NCI-H1436 treated with DMSO at 0.1 percent for 48 hours (cell line): ENCODE data around the gene GNAO1.

Experiments
- DNase-seq: peaks from one replicate; lab custom pipeline; 2025; lab: John Stamatoyannopoulos, UW

GNAO1 gene

GRCh38 chr16:56314244-56314850 is 123.1 kb downstream of the GNAO1 start:
- DNase-seq: no peak

DNA sequence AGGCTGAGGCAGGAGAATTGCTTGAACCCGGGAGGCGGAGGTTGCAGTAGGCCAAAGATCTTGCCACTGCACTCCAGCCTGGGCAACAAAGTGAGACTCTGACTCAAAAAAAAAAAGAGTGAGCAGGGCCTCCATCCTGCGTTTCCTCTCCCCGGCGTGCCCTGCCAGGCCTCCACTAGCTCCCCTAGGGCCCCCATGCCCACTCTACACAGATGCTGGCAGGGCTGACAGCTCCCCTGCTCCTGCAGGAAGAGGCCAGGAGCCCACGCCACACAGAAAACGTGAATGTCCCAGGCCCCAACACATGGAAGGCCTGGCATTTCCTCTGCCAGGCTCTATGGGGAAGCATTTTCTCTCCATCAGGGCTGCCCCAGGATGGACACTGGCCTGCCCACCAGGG is 124.7 kb downstream of the GNAO1 start:
- DNase-seq: no peak

DNA sequence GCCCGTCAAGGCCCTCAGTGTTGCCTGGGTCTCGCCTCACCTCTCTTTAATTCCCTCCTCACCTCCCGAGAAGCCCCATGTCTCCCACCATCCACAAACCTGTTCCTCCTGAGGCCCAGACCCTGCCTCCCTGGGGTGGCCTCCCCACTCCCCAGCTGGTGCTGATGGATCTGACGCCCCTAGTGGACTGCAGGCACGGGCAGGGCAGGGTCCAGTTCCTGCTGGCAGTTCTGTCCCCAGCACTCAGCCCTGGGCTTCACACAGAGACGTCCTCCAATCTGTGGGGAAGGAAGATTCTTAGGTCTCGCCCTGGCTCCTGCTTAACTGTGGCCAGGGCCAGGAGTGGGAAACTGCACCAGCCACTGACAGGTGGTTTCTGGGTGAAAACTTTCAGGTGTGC is 125.3 kb downstream of the GNAO1 start:
- DNase-seq: no peak

DNA sequence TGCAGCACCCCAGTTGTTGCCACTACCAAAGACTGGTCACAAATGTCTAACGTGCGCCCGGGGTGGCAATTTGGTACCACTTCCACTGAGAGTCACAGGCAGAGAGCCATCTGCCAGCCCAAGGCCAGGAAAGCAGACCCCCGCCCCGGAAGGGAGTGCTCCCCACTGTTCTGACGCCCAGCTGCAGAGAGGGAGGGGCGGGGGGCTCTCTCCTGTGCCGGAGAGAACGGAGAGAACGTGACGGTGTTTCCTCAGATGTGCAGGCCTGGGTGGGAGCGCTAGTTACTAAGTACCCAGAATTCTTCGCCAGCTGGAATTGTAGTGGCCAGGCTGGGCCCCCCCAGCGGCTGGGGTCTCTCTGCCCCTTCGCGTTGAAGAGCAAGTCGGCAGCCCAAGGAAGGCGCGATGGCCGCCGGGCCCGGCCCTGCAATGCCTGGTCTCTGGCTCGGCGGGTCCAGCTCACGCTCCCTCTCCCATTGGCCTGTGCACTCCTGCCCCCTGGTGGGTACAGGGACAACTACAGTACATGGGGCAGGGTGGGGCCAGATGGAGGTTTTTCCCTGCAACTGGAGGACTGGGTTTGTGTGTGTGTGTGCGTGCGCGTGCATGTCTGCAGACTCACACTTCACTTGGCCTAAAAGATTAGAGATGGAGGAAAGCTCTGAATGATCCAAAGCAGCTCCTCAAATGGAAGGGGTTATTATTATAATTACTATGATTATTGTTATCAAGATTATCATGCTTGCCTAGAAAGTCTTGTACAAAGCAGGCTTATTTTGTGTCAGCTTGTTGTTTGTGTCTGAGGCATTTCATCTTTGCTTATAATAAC is 126.9 kb downstream of the GNAO1 start:
- DNase-seq: no peak

GRCh38 chr16:56318827-56319140 is 127.5 kb downstream of the GNAO1 start:
- no peak for DNase-seq

DNA sequence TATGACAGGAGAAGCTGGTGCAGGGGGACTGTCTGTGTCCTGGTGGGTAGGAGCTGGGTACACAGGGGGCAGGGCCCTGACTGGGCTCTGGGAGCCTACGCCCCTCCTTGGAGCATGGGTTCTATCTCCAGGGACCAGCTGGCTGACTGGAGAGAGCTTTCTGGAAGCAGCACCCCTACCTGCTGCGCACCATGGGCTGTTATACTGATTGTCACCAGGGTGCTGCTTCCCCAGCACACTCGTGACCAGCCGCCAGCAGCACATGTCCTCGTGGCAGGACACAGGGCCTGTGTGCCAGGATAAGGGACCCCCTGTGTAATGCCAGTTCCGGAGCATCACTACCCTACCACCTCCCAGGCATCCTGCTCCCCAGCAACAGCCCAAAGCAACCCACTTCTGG is 128.1 kb downstream of the GNAO1 start:
- DNase-seq: no peak

GRCh38 chr16:56320056-56320455 is 128.8 kb downstream of the GNAO1 start:
- no peak for DNase-seq

- DNase-seq: no peak
These were observed 129.7 kb downstream of the GNAO1 start for GRCh38 chr16:56320811-56321558.

GRCh38 chr16:56321571-56321970 is 130.3 kb downstream of the GNAO1 start:
- no peak for DNase-seq

- no peak for DNase-seq
These were observed 133.1 kb downstream of the GNAO1 start for GRCh38 chr16:56324406-56324805.

DNA sequence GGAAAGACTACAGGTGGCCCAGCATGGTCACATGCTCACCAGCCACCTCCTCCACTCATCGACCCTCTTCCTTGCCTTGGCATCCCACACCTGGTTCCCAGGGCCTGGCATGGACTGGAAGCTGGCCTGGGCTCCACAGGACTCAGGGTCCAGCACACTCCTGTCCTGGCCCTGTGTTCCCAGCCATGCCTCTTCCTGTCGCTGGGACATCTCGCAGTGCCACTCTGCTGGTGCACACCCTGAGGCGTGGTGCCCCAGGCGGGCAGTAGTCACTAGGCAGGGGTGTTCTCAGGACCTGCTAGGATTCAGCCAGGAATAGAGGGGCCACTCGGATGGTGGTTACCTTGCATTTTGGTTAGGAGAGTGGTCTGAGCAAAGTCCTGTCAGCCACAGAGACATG is 134.7 kb downstream of the GNAO1 start:
- DNase-seq: no peak

GRCh38 chr16:56327071-56327928 is 136.0 kb downstream of the GNAO1 start:
- no peak for DNase-seq

GRCh38 chr16:56327929-56328258 is 136.6 kb downstream of the GNAO1 start:
- no peak for DNase-seq

- DNase-seq: no peak
These were observed 137.2 kb downstream of the GNAO1 start for GRCh38 chr16:56328276-56329022.

GRCh38 chr16:56329887-56330286 is 138.6 kb downstream of the GNAO1 start:
- DNase-seq: no peak

- DNase-seq: no peak
These were observed 139.2 kb downstream of the GNAO1 start for GRCh38 chr16:56330476-56330875.

GRCh38 chr16:56331399-56331798 is 140.1 kb downstream of the GNAO1 start:
- DNase-seq: no peak

DNA sequence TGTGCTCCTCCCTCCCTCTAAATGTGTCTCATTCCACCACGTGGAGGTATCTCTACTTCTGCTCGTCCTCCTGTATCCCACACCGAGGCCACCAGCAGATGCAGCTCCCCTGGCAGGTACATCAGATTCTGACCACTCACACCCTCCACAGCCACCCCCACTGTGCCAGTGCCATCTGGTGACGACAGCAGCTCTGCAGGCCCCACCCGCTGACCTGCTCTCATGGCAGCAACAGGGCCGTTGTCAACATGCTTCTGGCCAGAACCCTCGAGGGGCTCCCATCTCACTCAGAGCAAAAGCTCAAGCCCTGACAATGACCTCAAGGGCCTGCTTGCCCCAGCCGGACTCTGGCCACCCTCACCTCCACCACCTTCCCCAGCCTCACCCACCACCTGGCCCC is 140.6 kb downstream of the GNAO1 start:
- no peak for DNase-seq

DNA sequence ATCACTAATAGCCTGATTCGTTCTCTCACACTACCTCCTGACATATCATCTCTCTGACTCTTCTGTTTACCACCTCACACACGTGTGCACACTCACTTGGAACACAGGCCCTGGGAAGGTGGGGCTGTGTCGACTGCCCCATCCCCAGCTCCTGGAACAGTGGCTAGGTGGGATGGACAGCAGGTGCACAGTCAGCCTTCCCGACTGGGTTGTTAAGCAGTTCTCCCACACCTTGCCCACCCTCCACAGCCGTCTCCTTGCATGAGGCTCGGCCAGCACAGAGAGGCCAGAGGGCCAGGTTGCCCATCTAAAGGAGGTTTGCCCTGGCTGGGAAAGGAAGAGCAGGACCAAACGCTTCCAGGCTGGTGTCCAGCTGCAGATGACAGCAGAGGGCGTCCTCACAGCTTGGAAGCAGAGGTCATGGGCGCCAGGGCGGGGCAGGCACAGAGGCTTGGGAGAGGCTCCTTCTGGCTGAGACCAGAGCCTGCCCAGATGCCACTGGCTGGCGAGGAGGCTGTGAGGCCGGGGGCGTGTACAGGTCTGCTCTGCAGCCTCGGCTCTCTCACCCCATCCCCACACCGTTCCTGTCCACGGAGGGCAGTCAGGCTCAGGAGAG is 141.3 kb downstream of the GNAO1 start:
- DNase-seq: no peak

- DNase-seq: no peak
These were observed 143.5 kb downstream of the GNAO1 start for GRCh38 chr16:56334761-56335160.

DNA sequence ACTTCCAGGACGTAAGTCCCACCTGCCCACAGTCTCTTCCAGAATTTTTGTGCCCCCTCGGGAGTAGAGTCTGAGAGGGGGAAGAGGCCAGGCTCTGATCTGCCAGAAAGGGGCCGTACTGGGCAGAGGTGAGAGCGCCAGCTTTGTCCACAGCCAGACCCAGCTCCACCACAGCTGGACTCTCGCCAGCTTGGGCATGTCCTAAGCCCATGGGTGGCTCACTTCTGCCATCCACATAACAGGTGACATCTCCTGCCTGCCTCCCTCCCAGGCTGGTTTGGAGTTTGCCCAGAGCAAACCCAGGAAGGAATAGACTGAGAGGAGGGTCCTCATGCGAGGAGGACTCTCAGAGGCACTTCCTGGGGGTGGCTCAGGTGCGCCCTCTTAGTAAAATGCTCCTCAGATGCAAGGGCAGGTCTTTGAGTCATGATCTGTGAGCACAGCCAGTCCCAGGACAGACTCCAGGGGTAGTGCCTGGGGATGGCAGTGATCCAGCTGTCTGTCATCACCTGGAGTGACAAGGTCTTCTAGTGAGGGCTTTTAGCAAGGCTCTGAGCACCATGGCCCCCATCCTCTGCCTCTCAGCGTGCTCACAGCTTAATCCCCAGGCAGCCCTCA is 144.9 kb downstream of the GNAO1 start:
- no peak for DNase-seq
